Caki2 (cell line): ENCODE results near the gene PAPOLB. TPM values are rescaled to one million over a fixed set of nuclear protein-coding genes. Genes with fewer than 3 reads are reported as not detected.
A peak's percentile ranks its signal among the peaks of the same experiment; 100 is the strongest.

Experiments
- DNase-seq: peaks from one replicate; pipeline ENCODE4 v3.0.0-alpha.2; 2015; ENCODE audit warnings: low read depth
- in situ Hi-C: cut with HindIII; loops from 2 replicates; pipeline ENCODE4 v1.10.0; 2016; ENCODE audit warnings: low sequenced_read_pairs, low pct_unique_long_range_greater_than_20kb, mixed read lengths
- total RNA-seq: library from RNA; depleted of rRNA; stranded (reverse); fragments of >200 nt; shearing (Covaris generic); gene quantifications from 2 replicates; pipeline ENCODE4 v1.2.3, GENCODE V29; 2014; ENCODE audit warnings: low replicate concordance

Gene PAPOLB
- total RNA-seq, 1 experiment from 2014 or later: not detected

DNA sequence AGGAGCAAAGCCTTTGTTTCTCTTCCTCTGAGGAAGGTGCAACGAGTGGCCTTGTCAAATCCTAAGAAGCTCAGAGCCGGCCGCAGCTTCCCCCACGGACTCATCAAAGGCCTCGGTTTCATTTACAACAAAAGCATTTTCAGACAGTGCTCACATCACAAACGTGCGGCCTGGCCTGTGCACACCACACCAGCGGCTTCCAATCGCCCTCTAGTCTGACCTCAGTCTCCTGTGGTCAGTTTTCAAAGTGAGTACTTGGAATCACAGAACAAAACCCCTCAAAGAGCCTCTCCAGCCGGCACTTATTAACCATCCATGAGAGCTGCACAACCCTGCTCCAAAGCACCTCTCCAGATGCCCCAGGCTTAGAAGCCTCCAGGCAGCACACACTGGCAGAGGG lies 18.4 kb upstream of the PAPOLB start:
- no peak for DNase-seq
- in situ Hi-C loops: no loop called here

DNA sequence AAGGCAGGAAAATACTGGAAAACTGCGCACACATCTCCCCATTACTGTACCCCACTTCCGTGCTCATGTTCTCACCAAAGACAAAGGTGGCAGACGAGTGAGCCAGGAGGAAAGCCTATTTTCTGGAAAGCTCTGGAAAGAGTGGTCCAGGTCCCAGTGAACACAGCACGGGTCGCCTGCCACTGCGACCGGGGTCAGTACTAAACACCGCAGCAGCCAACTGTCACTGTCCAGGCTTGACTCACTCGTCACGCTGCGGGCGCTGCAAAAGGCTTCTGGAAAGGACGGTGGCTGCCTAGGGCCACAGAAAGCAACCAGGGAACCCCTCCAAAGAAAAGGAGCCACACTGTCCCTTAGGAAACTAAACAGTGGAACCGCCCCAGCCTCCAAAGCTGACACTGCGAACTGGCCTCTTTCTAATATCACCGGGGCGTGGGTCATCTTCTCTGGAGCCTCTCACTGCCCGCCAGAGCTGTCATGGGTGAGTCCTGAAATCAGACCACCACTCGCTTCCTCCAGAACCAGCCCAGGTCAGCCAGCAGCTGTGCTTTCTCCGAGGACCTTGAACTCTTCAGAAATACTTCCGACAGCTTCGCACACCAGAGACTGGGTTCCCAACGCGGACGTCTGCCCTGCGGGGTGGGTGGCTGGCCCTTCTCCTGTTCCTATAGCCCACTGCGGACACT lies 17.7 kb upstream of the PAPOLB start:
- in situ Hi-C loops: no loop called here
- no peak for DNase-seq

DNA sequence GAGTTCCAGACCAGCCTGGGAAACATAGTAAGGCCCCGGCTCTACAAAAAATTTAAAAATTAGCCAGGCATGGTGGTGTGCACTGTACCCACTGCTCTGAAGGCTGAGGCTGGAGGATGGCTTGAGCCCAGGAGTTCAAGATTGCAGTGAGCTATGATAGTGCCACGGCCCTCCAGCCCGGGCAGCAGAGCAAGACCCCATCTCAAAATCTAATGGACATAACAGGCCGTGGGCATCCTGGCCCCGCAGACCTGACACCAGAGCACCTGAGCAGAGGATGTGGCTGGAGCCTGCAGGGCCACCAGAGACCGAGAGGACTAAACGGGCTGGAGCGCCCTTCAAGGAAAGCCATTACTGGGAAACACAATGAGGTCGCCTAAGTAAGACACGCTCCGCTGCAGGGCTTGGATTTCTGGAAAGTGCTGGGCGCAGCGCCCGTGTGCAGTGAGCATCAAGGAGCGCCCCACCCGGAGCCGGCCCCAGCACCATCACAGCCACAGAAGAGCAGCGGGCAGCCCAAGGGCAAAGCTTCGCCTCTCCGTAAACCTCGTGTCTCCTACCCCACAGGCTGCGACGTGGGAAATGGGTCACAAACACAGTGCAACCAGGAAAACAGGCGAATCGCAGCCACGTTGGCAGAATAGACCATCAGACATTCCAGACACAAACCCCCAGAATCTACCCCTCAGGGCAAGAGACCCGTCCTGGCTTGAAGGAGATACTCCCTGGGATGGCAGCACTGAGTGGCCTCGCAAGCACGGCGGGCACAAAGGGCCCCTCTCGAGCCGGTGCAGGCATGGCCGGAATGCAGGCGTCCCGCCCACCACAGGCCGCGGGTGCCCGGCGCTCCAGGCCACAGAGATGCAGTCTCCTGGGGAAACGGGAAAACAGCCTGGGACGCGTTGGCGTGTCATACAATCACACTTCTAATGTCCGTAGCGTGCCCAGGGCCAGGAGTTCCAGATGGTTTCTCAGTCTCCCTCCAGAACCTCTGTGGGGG lies 16.8 kb upstream of the PAPOLB start:
- DNase-seq: no peak

DNA sequence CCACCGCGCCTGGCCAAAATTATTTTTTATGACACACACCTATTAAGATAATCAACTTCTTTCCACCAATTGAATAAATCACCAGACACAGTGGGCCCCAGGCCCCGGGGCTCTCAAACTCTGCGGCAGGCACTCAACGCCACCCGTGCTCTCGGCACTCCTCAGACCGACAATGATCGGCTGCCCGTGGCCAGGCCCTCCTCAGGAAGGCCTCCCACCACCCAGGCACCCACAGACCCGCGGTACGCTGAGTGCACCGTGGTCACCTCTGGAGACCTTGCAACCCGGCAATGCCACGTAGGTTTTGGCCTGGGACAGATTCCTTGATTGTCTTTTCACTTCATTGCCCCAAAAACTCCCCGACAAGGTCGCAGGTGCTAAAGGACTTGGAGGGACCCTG lies 14.8 kb upstream of the PAPOLB start:
- in situ Hi-C loops: no loop called here
- DNase-seq: no peak

More for the DNA sequence above, 16.8 kb upstream of the PAPOLB start:
- in situ Hi-C loops: no loop called here

DNA sequence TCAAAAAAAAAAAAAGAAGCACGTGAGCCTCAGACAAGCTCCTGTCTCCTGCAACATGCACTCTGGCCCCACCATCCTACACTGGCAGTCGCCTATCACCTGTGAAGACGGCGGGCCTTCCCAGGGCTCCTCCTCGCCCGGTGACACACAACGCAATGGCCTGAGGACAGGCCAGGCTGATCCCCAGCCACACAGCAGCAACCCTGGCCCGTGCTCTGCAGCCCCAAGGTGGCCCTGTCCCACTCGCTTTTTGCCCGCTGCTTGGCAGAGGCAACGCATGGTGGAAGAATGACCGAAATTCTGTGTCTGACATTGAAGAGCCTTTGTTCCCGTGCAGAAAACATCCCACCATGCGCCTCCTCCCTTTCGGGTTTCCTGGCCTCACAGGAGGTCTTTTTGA lies 13.6 kb upstream of the PAPOLB start:
- no peak for DNase-seq
- in situ Hi-C loops: no loop called here

DNA sequence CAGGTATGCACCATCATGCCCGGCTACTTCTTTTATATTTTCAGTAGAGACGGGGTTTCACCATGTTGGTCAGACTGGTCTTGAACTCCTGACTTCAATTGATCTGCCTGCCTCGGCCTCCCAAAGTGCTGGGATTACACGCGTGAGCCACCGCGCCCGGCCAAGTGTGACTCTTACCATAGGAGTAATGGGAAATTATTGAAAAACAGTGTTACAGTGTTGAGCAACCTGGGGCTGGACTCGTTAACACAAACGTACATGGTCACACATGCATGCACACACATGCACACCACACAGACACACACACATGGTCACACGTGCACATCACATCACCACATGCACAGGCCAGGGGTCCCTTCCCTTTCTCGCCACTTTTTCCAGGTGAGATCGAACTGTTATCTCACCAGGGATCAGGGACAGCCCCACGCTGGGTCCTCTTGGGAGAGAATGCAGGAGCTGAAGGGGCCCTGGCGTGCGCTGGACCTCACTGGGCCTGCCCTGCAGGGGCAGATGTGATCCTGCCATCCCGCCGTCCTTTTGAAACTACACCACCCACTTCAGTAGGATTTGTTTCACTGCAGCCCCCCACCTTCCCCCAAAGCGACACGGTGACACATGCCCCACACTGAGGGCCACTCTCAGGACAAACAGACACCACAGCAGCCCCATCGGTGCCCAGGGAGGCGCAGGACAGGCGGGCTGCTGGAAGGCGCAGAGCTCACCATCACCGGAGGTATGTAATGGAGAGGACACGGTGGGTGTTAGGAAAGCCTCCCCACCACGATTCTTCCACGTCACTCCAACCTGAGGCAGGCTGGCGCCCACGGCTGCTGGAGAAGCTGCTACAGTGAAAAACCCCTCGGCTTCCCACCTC lies 11.5 kb upstream of the PAPOLB start:
- in situ Hi-C loops: no loop called here
- DNase-seq: peak; percentile 19

DNA sequence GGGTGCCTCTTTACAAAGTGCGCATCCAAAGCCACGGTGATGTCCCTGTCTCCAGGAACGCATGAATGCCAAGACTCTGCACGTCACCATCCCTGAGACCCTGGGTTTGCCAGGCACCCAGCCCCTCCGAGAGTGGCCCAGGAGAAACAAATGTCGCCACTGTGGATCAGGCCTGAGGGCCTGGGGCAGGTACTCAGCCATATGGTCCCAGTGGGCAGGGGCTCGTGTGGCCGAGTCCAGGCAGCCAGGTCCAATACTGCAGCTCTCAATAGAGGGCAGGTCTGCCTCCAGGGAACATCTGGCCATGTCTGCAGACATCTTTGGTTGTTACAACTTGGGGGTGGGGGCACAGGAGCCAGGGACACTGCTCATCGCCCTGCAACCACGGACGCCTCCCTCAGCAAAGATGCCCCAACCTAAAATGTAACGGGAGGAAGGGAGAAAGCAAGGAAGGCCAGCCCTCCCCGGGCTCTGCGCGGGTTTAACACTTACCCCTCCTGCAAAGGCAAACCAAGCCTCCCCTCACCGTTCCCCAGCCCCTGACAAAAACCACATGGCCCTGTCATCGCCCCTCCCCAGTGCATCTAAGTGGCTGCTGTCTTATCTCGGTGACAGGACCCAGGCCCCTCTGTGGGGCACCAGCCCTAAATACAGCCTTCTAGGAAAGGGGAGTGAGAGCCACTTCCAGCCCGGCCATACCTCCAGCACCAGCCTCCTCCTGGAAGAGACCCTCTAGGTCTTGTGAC lies 10.3 kb upstream of the PAPOLB start:
- DNase-seq: no peak
- in situ Hi-C loops: no loop called here

DNA sequence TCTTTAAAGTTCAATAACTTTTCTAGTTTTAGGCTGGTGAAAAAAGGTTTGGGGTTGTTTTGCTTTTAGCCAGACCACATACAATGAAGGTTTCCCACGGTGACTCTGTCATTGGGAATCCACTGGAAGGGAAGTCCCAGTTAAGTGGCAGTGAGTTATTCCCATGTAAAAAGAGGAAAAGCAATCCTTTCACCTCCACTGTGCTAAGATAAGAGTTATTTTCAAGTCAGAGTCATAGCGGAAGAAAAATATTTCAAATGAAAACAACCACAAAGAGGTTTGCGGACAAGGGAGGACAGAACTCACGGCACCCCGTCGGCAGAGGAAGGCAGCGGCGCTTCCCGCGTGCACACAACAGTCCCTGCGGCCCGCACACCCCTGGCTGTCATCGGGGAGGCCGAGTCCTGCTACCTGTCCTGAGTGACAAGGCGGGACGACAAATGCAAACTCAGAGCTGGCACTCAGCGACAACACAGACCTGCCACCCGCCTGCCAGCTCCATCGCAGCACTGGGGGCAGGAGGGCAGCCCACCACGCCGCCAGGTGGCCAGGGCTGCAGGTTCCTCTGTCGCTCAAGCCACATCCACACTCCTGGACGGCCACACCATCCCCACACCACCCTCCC lies 9.3 kb upstream of the PAPOLB start:
- in situ Hi-C loops: no loop called here
- no peak for DNase-seq

DNA sequence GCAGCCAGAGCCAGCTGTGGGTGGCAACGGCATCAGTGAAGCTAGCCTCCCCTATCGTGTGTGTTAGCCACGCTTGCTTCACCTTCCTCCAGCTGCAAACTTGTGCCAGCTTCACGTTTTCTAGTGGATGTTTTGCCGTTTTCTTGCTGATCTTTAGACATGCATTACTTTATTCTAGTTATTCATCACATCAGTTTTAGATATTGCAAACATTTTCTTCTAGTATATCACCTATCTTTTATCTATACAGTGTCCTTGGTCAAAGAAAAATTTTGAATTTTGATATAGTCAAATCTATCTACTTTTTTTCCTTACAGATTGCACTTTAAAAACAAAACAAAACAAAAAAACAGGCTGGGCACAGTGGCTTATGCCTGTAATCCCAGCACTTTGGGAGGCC lies 6.7 kb upstream of the PAPOLB start:
- in situ Hi-C loops: no loop called here

DNA sequence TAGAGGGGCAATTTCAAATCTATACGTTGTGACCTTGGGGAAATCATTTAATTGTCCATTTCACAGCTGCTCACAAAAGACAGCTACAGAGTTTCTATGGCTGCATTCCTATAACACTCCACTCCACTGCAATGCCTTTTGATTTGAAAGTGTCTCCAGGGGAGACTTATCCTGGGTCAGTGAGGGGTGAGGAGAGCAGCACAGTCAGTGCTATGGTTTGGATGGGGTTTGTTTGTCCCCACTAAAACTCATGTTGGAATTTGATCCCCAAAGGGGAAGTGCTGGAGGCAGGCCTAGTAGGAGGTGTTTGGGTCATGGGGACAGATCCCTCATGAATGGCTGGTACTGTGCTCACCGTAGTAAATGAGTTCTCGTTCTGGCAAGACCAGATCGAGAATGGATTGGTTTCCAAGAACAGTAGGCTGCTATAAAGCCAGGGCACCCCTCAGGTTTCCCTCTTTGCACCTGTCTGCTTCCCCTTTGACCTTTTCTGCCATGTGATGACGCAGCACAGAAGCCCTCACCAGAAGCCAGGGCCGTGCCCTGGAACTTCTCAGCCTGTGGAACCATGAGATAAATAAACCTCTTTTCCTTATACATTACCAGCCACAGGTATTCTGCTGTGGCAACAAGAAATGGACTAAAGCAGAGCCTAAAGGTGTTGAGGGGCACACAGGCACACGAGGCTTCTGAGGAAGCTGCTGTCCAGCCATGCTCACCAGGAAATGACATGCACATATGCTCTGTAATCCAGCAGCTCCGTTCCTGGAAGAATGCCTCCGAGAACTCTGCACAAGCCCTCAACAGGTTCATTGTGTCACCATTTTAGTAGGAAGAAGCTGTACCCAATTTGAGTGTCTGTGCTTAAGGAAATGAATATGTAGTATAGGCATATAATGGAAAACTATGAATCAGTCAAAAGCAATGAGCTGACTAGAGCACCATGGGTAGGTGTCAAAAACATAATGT lies 5.0 kb upstream of the PAPOLB start:
- in situ Hi-C loops: no loop called here
- no peak for DNase-seq

More for the DNA sequence above, 6.7 kb upstream of the PAPOLB start:
- no peak for DNase-seq

DNA sequence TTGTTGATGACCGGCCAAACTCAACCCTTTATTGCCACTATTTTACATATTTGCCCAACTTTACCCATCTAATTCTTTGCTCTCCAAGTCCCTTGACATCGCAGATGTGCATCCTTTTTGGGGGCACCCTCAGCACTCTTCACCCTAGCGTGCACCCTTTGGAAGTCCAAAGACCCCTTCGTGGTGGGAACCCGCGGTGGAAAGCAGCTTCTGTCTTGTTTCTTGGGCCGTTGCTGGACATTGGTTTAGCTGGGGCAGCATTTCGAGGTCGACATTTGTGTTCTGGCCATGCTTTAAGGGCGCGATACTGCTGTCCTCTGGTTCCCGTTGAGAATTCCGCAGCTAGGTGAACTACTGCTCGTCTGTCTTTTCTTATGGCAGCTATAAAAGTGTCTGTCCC lies 326 bp upstream of the PAPOLB start:
- in situ Hi-C loops: no loop called here
- no peak for DNase-seq

DNA sequence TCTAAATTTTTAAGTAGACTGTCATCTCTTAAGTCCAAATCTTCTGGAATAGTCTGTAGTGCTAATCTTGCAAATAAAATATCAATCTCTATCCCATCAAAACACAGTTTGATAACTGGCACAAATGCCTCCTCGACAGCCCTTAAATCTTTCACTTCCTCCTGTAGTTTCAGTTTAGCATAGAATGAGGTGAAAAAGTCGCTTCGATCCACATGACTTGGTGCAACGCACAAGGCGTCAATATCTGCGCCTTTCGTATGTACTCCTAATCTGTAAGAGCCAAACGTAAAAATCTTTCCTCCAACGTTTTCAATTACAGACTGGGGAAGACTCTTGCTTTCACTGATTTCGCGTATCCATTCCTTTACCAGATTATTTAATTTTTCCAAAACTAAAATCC lies 603 bp downstream of the PAPOLB start:
- in situ Hi-C loops: no loop called here
- no peak for DNase-seq

DNA sequence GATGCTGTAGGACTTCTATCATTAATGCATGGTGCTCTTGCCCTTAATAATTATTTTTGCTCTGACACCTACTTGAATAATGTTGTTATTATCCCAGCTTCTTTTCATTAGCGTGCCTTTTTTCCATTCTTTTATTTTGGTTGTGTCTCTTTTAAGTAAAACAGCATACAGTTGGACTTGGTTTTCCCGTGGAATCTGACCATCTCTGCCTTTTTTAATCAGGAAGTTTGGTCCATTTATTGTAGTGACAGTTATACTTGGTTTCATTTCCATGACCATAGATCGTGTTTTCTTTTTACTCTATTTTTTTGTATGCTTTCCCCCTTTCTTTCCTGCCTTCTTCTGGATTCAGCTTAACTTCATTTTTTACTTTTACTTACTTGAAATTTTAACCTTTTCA lies 4.6 kb downstream of the PAPOLB start:
- DNase-seq: no peak
- in situ Hi-C loops: no loop called here

DNA sequence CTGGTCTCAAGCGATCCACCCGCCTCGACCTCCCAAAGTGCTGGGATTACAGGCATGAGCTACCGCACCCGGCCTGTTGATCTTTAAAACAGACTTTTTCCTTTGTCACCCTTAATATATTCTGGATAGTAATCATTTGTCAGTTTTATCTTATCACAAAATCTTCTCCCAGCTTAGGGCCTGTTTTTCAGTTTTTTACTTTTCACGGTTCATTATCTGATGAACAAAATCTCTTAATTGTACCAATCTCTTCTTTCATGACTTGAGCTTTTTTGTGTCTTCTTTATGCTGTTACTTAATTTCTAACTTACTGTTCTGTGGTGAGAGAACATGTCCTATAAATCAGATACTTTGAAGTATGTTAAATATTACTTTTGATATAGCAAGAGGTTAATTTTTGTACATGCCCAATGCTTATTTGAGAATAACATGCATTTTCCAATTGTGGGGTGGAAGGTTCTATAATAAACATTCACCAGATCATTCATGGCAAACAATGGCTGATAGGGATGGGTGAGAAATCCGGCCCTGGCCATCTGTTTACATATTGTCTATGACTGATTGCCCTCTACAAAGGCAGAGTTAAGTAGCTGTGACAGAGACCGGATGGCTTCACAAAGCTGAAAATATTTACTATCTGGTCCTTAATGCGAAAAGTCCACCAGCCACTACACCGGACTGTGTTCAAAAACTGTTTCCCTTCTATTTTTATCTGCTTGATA lies 5.3 kb downstream of the PAPOLB start:
- no peak for DNase-seq
- in situ Hi-C loops: no loop called here

DNA sequence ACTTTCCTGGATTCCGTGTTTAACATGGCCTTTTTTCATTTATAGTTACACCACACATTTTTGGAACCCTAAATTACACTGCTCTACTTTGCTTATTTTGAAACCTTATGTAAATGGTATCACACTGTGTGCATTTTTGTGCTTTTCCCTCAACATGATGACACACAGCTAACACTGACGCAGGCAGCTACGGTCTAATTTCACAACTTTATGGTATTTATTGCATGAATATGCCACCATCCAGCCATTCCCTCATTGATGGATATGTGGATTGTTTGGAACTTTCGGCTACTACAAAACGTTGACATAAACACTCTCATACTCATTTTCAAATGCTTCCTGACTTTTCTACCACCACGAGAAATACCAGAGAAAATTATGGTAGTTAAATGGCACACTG lies 6.9 kb downstream of the PAPOLB start:
- in situ Hi-C loops: no loop called here
- no peak for DNase-seq
